AG10803 (cell line): ENCODE data around the gene SPON1.

Source experiments
- DNase-seq: peaks from one replicate; pipeline ENCODE4 v3.0.0; 2010; ENCODE audit warnings: low read depth
- H3K4me3 ChIP-seq: 2 replicates; pipeline ENCODE4 v1.5.1; 2011; ENCODE audit warnings: mild to moderate bottlenecking, low read length, control low read depth
- CTCF ChIP-seq: conservative IDR thresholded peaks from 2 replicates; pipeline ENCODE4 v1.5.1; 2011; ENCODE audit warnings: mild to moderate bottlenecking, low read length, control low read depth, inconsistent platforms

Gene SPON1

GRCh38 chr11:14184028-14184940 is 221.8 kb downstream of the SPON1 start:
- no peak overlapping the region for H3K4me3 ChIP-seq
- no peak for TF ChIP-seq CTCF
- no peak for DNase-seq

- TF ChIP-seq CTCF, result no peak
- H3K4me3 ChIP-seq, result no peak overlapping the region
- DNase-seq, result no peak
Observed at GRCh38 chr11:14185461-14185860, 222.9 kb downstream of the SPON1 start.

GRCh38 chr11:14186046-14186775 is 223.7 kb downstream of the SPON1 start:
- no peak for DNase-seq
- TF ChIP-seq CTCF, result no peak

GRCh38 chr11:14189874-14190273 is 227.4 kb downstream of the SPON1 start:
- peak; percentile 47 for DNase-seq
- no peak for TF ChIP-seq CTCF
- no peak overlapping the region for H3K4me3 ChIP-seq

More at GRCh38 chr11:14186046-14186775, 223.7 kb downstream of the SPON1 start:
- no peak overlapping the region for H3K4me3 ChIP-seq

GRCh38 chr11:14190992-14191778 is 228.7 kb downstream of the SPON1 start:
- DNase-seq, result no peak
- no peak overlapping the region for H3K4me3 ChIP-seq
- no peak for TF ChIP-seq CTCF

GRCh38 chr11:14193644-14194043 is 231.1 kb downstream of the SPON1 start:
- DNase-seq, result no peak
- TF ChIP-seq CTCF, result no peak
- no peak overlapping the region for H3K4me3 ChIP-seq
